ENCODE results near the gene EPB41L2. TPM values are rescaled to one million over a fixed set of nuclear protein-coding genes. Genes with fewer than 3 reads are reported as not detected.

The EPB41L2 gene
- total RNA-seq, 1 donor from 2014 or later: 136 TPM

DNA sequence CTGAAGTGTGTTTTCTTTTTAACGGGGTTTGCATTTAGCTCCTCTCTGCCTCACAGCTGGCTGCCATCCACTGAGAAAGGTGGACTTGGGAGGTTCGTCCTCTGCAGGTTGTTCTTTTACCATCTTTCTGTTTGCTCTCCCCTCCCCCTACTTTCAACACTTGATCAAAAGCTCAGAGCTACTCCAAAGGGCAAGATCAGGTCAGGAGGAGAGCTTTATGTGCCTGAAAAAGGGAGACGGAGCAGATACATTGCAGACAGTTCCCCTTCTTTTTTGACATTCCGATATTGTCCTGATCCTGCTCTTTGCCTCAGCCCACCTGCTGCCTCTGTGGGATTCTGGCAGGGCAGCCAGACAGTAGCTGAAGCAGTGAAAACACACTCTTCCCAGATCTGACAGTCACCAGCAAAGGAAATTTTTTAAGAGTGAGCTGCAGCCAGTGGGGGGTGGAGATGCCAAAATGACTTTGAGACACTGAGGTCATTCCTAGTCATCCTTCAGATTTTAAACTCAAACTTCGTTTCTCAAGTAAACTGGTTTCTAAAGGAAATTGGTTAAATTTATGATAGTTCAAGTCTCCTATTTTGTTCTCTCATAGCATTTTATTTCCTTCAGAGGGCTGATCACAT lies 209.4 kb downstream of the EPB41L2 start:
- H3K27ac ChIP-seq (ENCODE audit: low read depth, low read length): peak overlapping the region; percentile 52
- H3K9ac ChIP-seq (ENCODE audit: low read length): peak overlapping the region; percentile 34
- H3K4me1 ChIP-seq (ENCODE audit: insufficient read depth, low read length): peaks cover 12% of the 10 kb centered on the region

DNA sequence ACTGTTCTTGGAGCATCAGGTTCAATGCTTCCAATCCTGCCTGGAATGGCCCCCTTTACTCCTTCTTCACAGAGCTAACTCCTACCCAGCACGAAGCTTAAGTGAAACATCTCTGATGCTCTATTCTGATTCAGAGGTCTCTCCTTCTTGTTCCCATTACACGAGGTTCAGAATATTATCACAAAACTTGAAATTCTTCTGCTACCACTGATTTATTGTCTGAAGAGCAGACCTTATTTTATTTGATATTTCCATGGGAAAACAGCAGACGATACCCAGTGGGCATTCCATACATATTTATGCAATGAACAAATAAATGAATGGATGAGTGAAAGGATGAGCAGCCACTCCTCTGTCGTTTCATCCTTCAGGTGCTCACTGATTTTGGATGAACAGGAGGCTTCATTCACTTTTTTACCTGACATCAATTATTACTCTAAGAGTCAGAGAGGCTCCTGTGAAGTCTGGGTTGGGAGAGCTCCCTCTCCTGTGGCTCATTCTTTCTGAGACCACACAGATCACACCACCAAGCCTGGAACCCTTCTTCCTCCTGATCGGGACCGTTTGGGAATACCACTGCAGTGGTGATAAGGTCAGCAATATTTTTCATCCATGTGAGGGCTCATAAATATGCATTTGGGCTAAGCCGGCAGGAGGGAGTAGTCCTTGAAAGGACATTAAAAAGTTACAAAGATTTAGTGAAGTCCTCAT lies 210.0 kb downstream of the EPB41L2 start:
- peak overlapping the region; percentile 52 for H3K27ac ChIP-seq (ENCODE audit: low read depth, low read length)
- peak; percentile 18 for DNase-seq (ENCODE audit: low read depth)
- H3K27ac Mint-ChIP-seq (ENCODE audit: unreplicated experiment): peak overlapping the region; percentile 86
- no peak overlapping the region for H2AFZ ChIP-seq (ENCODE audit: low read depth, low read length)
- H3K4me3 Mint-ChIP-seq (ENCODE audit: unreplicated experiment): no peak overlapping the region
- no peak for FAIRE-seq
- no peaks in the 10 kb centered on the region for H3K9me3 Mint-ChIP-seq (ENCODE audit: unreplicated experiment)
- H4K20me1 ChIP-seq (ENCODE audit: insufficient read depth, low read length): no peaks in the 10 kb centered on the region
- peaks cover 12% of the 10 kb centered on the region for H3K4me1 ChIP-seq (ENCODE audit: insufficient read depth, low read length)
- no peaks in the 10 kb centered on the region for H3K36me3 ChIP-seq (ENCODE audit: insufficient read depth, low read length)
- peaks cover 4% of the 10 kb centered on the region for H3K36me3 Mint-ChIP-seq (ENCODE audit: low read depth, unreplicated experiment)
- no peaks in the 10 kb centered on the region for H3K27me3 ChIP-seq (ENCODE audit: insufficient read depth, low read length)
- H3K9me3 ChIP-seq (ENCODE audit: insufficient read depth, low read depth, low read length): no peaks in the 10 kb centered on the region
- H3K9ac ChIP-seq (ENCODE audit: low read length): peak overlapping the region; percentile 34
- H3K27me3 Mint-ChIP-seq (ENCODE audit: low read depth, unreplicated experiment): no peaks in the 10 kb centered on the region
- no peaks in the 10 kb centered on the region for H3K79me2 ChIP-seq (ENCODE audit: insufficient read depth, low read length)
- peaks cover 36% of the 10 kb centered on the region for H3K4me1 Mint-ChIP-seq (ENCODE audit: low read depth, unreplicated experiment)
- no peak overlapping the region for H3K4me3 ChIP-seq (ENCODE audit: insufficient read depth, low read depth, low read length)
- TF ChIP-seq EZH2 (IDR thresholded peaks at IDR 0.05; ENCODE audit: insufficient read depth, low read length): no peak
- H3K4me2 ChIP-seq (ENCODE audit: low read length): peak overlapping the region; percentile 71

More for the DNA sequence above, 209.4 kb downstream of the EPB41L2 start:
- Mint-ChIP-seq H3K4me1 (ENCODE audit: low read depth, unreplicated experiment) (peaks cover 40% of the 10 kb centered on the region), H3K4me3 (ENCODE audit: unreplicated experiment) (peak overlapping the region; percentile 27), H3K27ac (ENCODE audit: unreplicated experiment) (peak overlapping the region; percentile 86), H3K36me3 (ENCODE audit: low read depth, unreplicated experiment) (peaks cover 4% of the 10 kb centered on the region), H3K27me3 (ENCODE audit: low read depth, unreplicated experiment) (no peaks in the 10 kb centered on the region), H3K9me3 (ENCODE audit: unreplicated experiment) (no peaks in the 10 kb centered on the region)
- Histone ChIP-seq H3K4me2 (ENCODE audit: low read length) (peak overlapping the region; percentile 71), H3K79me2 (ENCODE audit: insufficient read depth, low read length) (no peaks in the 10 kb centered on the region), H3K36me3 (ENCODE audit: insufficient read depth, low read length) (no peaks in the 10 kb centered on the region), H3K9me3 (ENCODE audit: insufficient read depth, low read depth, low read length) (no peaks in the 10 kb centered on the region), H3K27me3 (ENCODE audit: insufficient read depth, low read length) (no peaks in the 10 kb centered on the region), H3K4me3 (ENCODE audit: insufficient read depth, low read depth, low read length) (no peak overlapping the region), H4K20me1 (ENCODE audit: insufficient read depth, low read length) (no peaks in the 10 kb centered on the region), H2AFZ (ENCODE audit: low read depth, low read length) (no peak overlapping the region)
- TF ChIP-seq, protein P1, sequence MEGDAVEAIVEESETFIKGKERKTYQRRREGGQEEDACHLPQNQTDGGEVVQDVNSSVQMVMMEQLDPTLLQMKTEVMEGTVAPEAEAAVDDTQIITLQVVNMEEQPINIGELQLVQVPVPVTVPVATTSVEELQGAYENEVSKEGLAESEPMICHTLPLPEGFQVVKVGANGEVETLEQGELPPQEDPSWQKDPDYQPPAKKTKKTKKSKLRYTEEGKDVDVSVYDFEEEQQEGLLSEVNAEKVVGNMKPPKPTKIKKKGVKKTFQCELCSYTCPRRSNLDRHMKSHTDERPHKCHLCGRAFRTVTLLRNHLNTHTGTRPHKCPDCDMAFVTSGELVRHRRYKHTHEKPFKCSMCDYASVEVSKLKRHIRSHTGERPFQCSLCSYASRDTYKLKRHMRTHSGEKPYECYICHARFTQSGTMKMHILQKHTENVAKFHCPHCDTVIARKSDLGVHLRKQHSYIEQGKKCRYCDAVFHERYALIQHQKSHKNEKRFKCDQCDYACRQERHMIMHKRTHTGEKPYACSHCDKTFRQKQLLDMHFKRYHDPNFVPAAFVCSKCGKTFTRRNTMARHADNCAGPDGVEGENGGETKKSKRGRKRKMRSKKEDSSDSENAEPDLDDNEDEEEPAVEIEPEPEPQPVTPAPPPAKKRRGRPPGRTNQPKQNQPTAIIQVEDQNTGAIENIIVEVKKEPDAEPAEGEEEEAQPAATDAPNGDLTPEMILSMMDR (IDR thresholded peaks at IDR 0.05; ENCODE audit: insufficient read depth, low read depth, low read length): no peak
- TF ChIP-seq EZH2 (IDR thresholded peaks at IDR 0.05; ENCODE audit: insufficient read depth, low read length): no peak
- no peak for FAIRE-seq
- peak; percentile 61 for DNase-seq (ENCODE audit: low read depth)

DNA sequence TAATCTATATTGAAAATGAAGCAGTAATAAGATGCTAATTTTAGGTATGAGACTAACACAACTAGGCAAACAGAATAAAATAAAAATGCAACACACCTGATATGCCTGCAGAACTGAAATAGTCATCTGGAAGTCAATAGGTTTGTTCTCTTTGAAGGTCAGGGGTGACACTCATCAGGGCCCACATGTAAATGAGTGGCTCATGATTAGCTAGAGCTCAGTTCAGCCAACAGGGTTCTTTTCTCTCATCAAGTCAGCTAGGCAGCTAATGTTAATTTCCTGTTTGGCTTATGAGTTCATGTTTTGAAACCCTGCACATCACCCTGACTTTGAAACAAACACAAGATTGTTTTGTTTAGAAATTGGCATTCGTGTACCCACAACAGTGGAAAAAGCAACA lies 212.0 kb downstream of the EPB41L2 start:
- Histone ChIP-seq H3K4me1 (ENCODE audit: insufficient read depth, low read length) (peaks cover 12% of the 10 kb centered on the region), H3K27ac (ENCODE audit: low read depth, low read length) (no peak overlapping the region), H3K9me3 (ENCODE audit: insufficient read depth, low read depth, low read length) (no peaks in the 10 kb centered on the region), H3K27me3 (ENCODE audit: insufficient read depth, low read length) (no peaks in the 10 kb centered on the region), H4K20me1 (ENCODE audit: insufficient read depth, low read length) (no peaks in the 10 kb centered on the region), H2AFZ (ENCODE audit: low read depth, low read length) (no peak overlapping the region), H3K79me2 (ENCODE audit: insufficient read depth, low read length) (no peaks in the 10 kb centered on the region), H3K4me2 (ENCODE audit: low read length) (no peak overlapping the region), H3K36me3 (ENCODE audit: insufficient read depth, low read length) (no peaks in the 10 kb centered on the region), H3K4me3 (ENCODE audit: insufficient read depth, low read depth, low read length) (no peak overlapping the region), H3K9ac (ENCODE audit: low read length) (no peak overlapping the region)
- no peak for TF ChIP-seq EZH2 (IDR thresholded peaks at IDR 0.05; ENCODE audit: insufficient read depth, low read length)
- TF ChIP-seq, protein P1 (IDR thresholded peaks at IDR 0.05; ENCODE audit: insufficient read depth, low read depth, low read length): no peak
- no peak overlapping the region for H3K4me3 Mint-ChIP-seq (ENCODE audit: unreplicated experiment)
- FAIRE-seq (no peak), DNase-seq (ENCODE audit: low read depth) (no peak)
- H3K27me3 Mint-ChIP-seq (ENCODE audit: low read depth, unreplicated experiment): no peaks in the 10 kb centered on the region
- peaks cover 32% of the 10 kb centered on the region for H3K4me1 Mint-ChIP-seq (ENCODE audit: low read depth, unreplicated experiment)
- H3K9me3 Mint-ChIP-seq (ENCODE audit: unreplicated experiment): no peaks in the 10 kb centered on the region
- peaks cover 4% of the 10 kb centered on the region for H3K36me3 Mint-ChIP-seq (ENCODE audit: low read depth, unreplicated experiment)
- H3K27ac Mint-ChIP-seq (ENCODE audit: unreplicated experiment): no peak overlapping the region
